H9 (cell line): Measurements from ENCODE around the gene DSTN. TPM values are rescaled to one million over a fixed set of nuclear protein-coding genes. Genes with fewer than 3 reads are reported as not detected.

Experiments
- DNase-seq: peaks from one replicate; pipeline ENCODE4 v3.0.0-alpha.2; 2017
- H2AFZ ChIP-seq: one replicate; pipeline ENCODE4 v1.6.1; 2013; ENCODE audit warnings: mild to moderate bottlenecking, low read length, control low read depth, moderate library complexity
- H2AK5ac ChIP-seq: 2 replicates; pipeline ENCODE4 v1.6.1; 2013; ENCODE audit warnings: low read length, control low read depth, mixed read lengths; ENCODE audit not compliant: insufficient read length
- H2BK120ac ChIP-seq: one replicate; pipeline ENCODE4 v1.6.1; 2013; ENCODE audit warnings: low read depth, mild to moderate bottlenecking, low read length, control low read depth, inconsistent platforms; ENCODE audit not compliant: poor library complexity, severe bottlenecking
- H2BK12ac ChIP-seq: 2 replicates; pipeline ENCODE4 v1.6.1; 2013; ENCODE audit warnings: low read length, control low read depth, mixed read lengths, low read depth; ENCODE audit not compliant: insufficient read length
- H2BK15ac ChIP-seq: 2 replicates; pipeline ENCODE4 v1.6.1; 2013; ENCODE audit warnings: low read depth, low read length, control low read depth
- H2BK20ac ChIP-seq: one replicate; pipeline ENCODE4 v1.6.1; 2013; ENCODE audit warnings: low read depth, mild to moderate bottlenecking, low read length, control low read depth, inconsistent platforms; ENCODE audit not compliant: poor library complexity, severe bottlenecking
- H2BK5ac ChIP-seq: 2 replicates; pipeline ENCODE4 v1.6.1; 2013; ENCODE audit warnings: low read length, control low read depth, mixed read lengths; ENCODE audit not compliant: insufficient read length
- H3K14ac ChIP-seq: 2 replicates; pipeline ENCODE4 v1.6.1; 2013; ENCODE audit warnings: low read length, control low read depth; ENCODE audit not compliant: insufficient read depth
- H3K18ac ChIP-seq: 2 replicates; pipeline ENCODE4 v1.6.1; 2013; ENCODE audit warnings: low read depth, mild to moderate bottlenecking, mixed read lengths, low read length, control low read depth; ENCODE audit not compliant: insufficient read length
- H3K23ac ChIP-seq: 2 replicates; pipeline ENCODE4 v1.6.1; 2013; ENCODE audit warnings: low read length, control low read depth, mixed read lengths, low read depth; ENCODE audit not compliant: insufficient read length
- H3K23me2 ChIP-seq: 2 replicates; pipeline ENCODE4 v1.6.1; 2013; ENCODE audit warnings: low read depth, mild to moderate bottlenecking, mixed read lengths, low read length, control low read depth; ENCODE audit not compliant: insufficient read length, poor library complexity, severe bottlenecking
- H3K27ac ChIP-seq: 2 replicates; pipeline ENCODE4 v1.5.1; 2013; ENCODE audit warnings: low read length, control low read depth, mixed read lengths, low read depth; ENCODE audit not compliant: insufficient read length
- H3K27me3 ChIP-seq: 2 replicates; pipeline ENCODE4 v1.6.1; 2013; ENCODE audit warnings: low read length, control low read depth, inconsistent platforms; ENCODE audit not compliant: insufficient read depth
- H3K4ac ChIP-seq: 2 replicates; pipeline ENCODE4 v1.6.1; 2013; ENCODE audit warnings: low read depth, mild to moderate bottlenecking, control low read depth, inconsistent platforms, low read length, moderate library complexity
- H3K4me1 ChIP-seq: 2 replicates; pipeline ENCODE4 v1.6.1; 2013; ENCODE audit warnings: low read length, control low read depth, inconsistent platforms; ENCODE audit not compliant: insufficient read depth
- H3K4me2 ChIP-seq: 2 replicates; pipeline ENCODE4 v1.6.1; 2013; ENCODE audit warnings: low read length, control low read depth, mixed read lengths; ENCODE audit not compliant: insufficient read length, insufficient read depth
- H3K56ac ChIP-seq: 2 replicates; pipeline ENCODE4 v1.6.1; 2013; ENCODE audit warnings: low read depth, mild to moderate bottlenecking, mixed read lengths, low read length, control low read depth; ENCODE audit not compliant: insufficient read length
- H3K79me1 ChIP-seq: 2 replicates; pipeline ENCODE4 v1.6.1; 2013; ENCODE audit warnings: low read depth, mild to moderate bottlenecking, moderate library complexity, low read length, control low read depth, inconsistent platforms; ENCODE audit not compliant: insufficient read depth, poor library complexity, severe bottlenecking
- H3K79me2 ChIP-seq: 2 replicates; pipeline ENCODE4 v1.6.1; 2013; ENCODE audit warnings: low read length, control low read depth, inconsistent platforms; ENCODE audit not compliant: insufficient read depth
- H3K9ac ChIP-seq: 2 replicates; pipeline ENCODE4 v1.6.1; 2013; ENCODE audit warnings: low read length, control low read depth, mixed read lengths; ENCODE audit not compliant: insufficient read length; ENCODE audit errors: extremely low read depth
- H3K9me3 ChIP-seq: one replicate; pipeline ENCODE4 v1.6.1; 2013; ENCODE audit warnings: low read depth, low read length, inconsistent platforms; ENCODE audit not compliant: control insufficient read depth
- H3T11ph ChIP-seq: one replicate; pipeline ENCODE4 v1.6.1; 2013; ENCODE audit warnings: mild to moderate bottlenecking, low read length, control low read depth, inconsistent platforms
- H4K20me1 ChIP-seq: one replicate; pipeline ENCODE4 v1.6.1; 2013; ENCODE audit not compliant: control insufficient read depth, insufficient read length, insufficient read depth
- H4K5ac ChIP-seq: 2 replicates; pipeline ENCODE4 v1.6.1; 2013; ENCODE audit warnings: low read depth, mild to moderate bottlenecking, mixed read lengths, low read length, control low read depth; ENCODE audit not compliant: insufficient read length
- H4K8ac ChIP-seq: replicated peaks from 2 replicates; pipeline ENCODE4 v1.6.1; 2013; ENCODE audit warnings: low read length, control low read depth, mixed read lengths, low read depth; ENCODE audit not compliant: insufficient read length
- H4K91ac ChIP-seq: 2 replicates; pipeline ENCODE4 v1.6.1; 2013; ENCODE audit warnings: low read depth, mild to moderate bottlenecking, moderate library complexity, mixed read lengths, low read length, control low read depth; ENCODE audit not compliant: insufficient read length
- H3K27ac Mint-ChIP-seq, 3 experiments: 2 replicates in 2 of 3; 3 replicates in 1 of 3; pipeline ENCODE4 v1.8.0; 2020 to 2021; ENCODE audit warnings: mixed read lengths in 3 of 3, mild to moderate bottlenecking in 1 of 3, moderate library complexity in 1 of 3
- H3K27me3 Mint-ChIP-seq: 2 replicates; pipeline ENCODE4 v1.8.0; 2021; ENCODE audit warnings: low read depth, mild to moderate bottlenecking, moderate library complexity, mixed read lengths
- H3K36me3 Mint-ChIP-seq, 3 experiments: 2 replicates in 2 of 3; 3 replicates in 1 of 3; pipeline ENCODE4 v1.8.0; 2020 to 2021; ENCODE audit warnings: low read depth in 3 of 3, mixed read lengths in 3 of 3; ENCODE audit not compliant: insufficient read depth in 1 of 3
- H3K4me1 Mint-ChIP-seq, 2 experiments: 2 replicates each; pipeline ENCODE4 v1.8.0; 2020; ENCODE audit warnings: mixed read lengths in 2 of 2
- H3K4me3 Mint-ChIP-seq, 2 experiments: 2 replicates in 1 of 2; 3 replicates in 1 of 2; pipeline ENCODE4 v1.8.0; 2020 to 2021; ENCODE audit warnings: mild to moderate bottlenecking in 2 of 2, mixed read lengths in 2 of 2, moderate library complexity in 1 of 2
- H3K9me3 Mint-ChIP-seq, 2 experiments: 2 replicates in 1 of 2; 3 replicates in 1 of 2; pipeline ENCODE4 v1.8.0; 2020; ENCODE audit warnings: mild to moderate bottlenecking in 2 of 2, mixed read lengths in 2 of 2, moderate library complexity in 1 of 2
- WGBS: extraction: QIAGEN DNeasy Blood & Tissue Kit; methylation state at CpG from one replicate; pipeline ENCODE4 v1.1.7; 2013; ENCODE audit warnings: missing lambda C conversion rate, low lambda C conversion rate, mixed read lengths; ENCODE audit not compliant: insufficient read length; ENCODE audit errors: extremely low coverage; 5-methylcytosine and 5-hydroxymethylcytosine counted together
- total RNA-seq: library from RNA; stranded (reverse); gene quantifications from 2 replicates; pipeline ENCODE4 v1.2.1, GENCODE V29; 2021
- TF ChIP-seq, protein P1 (sequence below): fragments of 200-600 bp; sonication (generic); conservative IDR thresholded peaks from 3 replicates; pipeline ENCODE4 v1.8.0; 2021; ENCODE audit warnings: antibody characterized with exemption, mild to moderate bottlenecking

DSTN gene
- total RNA-seq, 1 experiment from 2014 or later = 145 TPM

DNA sequence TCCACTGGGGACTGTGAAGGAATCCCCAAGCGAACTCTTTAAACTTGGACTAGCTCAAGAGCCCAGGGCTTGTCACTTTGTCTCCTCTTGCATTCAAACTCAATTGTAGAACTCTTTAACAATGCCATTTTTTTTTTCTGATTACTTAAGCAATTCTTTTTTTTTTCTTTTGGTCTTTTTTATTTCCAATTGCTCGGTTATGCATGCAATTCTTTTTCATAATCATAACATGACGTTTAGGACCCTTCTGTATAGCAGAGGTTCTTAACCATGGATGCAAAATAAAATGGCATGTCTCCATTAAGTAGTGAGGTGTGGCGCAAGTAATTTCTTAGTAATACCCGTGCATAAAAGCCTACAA lies 38.2 kb upstream of the DSTN start:
- WGBS = no CpG with 5 or more reads among the region's 5 CpGs
- Histone ChIP-seq H4K8ac (no peak overlapping the region), H3K9me3 (no peaks in the 10 kb centered on the region), H2BK20ac (no peak overlapping the region), H4K20me1 (no peaks in the 10 kb centered on the region), H3T11ph (no peak overlapping the region), H3K4me2 (peak overlapping the region; percentile 52), H3K27ac (no peak overlapping the region), H3K18ac (no peak overlapping the region), H3K56ac (no peak overlapping the region), H3K4ac (no peak overlapping the region), H3K27me3 (no peaks in the 10 kb centered on the region), H4K5ac (no peak overlapping the region), H3K23ac (no peak overlapping the region), H3K9ac (peak overlapping the region; percentile 62), H3K23me2 (no peaks in the 10 kb centered on the region), H3K79me2 (no peaks in the 10 kb centered on the region), H3K14ac (peak overlapping the region; percentile 74; the same call in 1 of the 2 replicates), H4K91ac (no peak overlapping the region), H3K4me1 (peaks cover 5% of the 10 kb centered on the region; the same call in 1 of the 2 replicates), H2AFZ (no peak overlapping the region), H2BK15ac (no peak overlapping the region), H3K79me1 (no peaks in the 10 kb centered on the region), H2AK5ac (no peak overlapping the region), H2BK5ac (no peak overlapping the region), H2BK12ac (no peak overlapping the region), H2BK120ac (no peak overlapping the region)
- H3K27me3 Mint-ChIP-seq = peaks cover 16% of the 10 kb centered on the region
- H3K27ac Mint-ChIP-seq = peak overlapping the region; percentile 83 to 97 (median 92); a peak in 6 of 7 replicates
- no peak for DNase-seq
- TF ChIP-seq, protein P1, sequence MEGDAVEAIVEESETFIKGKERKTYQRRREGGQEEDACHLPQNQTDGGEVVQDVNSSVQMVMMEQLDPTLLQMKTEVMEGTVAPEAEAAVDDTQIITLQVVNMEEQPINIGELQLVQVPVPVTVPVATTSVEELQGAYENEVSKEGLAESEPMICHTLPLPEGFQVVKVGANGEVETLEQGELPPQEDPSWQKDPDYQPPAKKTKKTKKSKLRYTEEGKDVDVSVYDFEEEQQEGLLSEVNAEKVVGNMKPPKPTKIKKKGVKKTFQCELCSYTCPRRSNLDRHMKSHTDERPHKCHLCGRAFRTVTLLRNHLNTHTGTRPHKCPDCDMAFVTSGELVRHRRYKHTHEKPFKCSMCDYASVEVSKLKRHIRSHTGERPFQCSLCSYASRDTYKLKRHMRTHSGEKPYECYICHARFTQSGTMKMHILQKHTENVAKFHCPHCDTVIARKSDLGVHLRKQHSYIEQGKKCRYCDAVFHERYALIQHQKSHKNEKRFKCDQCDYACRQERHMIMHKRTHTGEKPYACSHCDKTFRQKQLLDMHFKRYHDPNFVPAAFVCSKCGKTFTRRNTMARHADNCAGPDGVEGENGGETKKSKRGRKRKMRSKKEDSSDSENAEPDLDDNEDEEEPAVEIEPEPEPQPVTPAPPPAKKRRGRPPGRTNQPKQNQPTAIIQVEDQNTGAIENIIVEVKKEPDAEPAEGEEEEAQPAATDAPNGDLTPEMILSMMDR = no peak
- peaks cover 0 to 1% of the 10 kb centered on the region in 2 experiments; a peak in 3 of 5 replicates for H3K9me3 Mint-ChIP-seq
- H3K4me3 Mint-ChIP-seq = peak overlapping the region; percentile 74 to 93
- peaks cover 24 to 27% of the 10 kb centered on the region in 2 experiments for H3K4me1 Mint-ChIP-seq
- H3K36me3 Mint-ChIP-seq = peaks cover 0 to under 1% (median 0%) of the 10 kb centered on the region in 3 experiments; a peak in 3 of 7 replicates
